ENCODE results near the gene ACTL10. TPM values are rescaled to one million over a fixed set of nuclear protein-coding genes. Genes with fewer than 3 reads are reported as not detected.

The ACTL10 gene
- total RNA-seq, 1 experiment from 2014 or later: 0.46 TPM

DNA sequence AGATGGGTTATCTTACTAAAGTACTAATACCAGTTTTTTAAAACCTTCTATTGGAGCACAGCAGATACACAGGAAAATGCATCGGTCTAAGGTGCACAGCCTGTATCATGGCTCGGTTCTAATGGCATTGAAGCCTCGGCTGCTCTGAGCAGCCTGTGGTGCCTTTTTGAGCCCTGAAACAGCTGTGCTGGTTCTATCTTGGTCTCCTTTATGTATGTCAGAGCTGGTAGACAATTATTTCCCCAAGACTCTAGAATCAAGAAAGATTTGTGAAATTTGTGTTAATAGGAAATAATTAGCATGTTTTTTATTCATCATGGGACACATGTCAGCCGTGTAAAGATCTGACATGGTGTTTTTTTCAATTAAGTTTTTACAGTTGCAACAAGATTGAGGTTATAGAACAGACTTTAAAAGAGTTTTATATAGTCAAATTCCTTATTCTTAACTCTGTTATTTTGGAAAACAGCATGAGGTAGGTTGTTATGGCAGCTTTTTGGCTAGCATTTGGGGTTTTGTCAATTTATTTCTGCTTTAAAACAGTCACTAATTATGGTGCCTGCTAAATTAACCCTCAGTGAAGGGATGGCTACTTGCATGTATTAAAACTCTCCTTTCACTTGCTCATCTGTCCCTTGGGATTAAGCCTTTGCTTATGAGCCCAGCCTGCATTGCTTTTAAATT, 44.9 kb upstream of the ACTL10 start:
- H4K91ac ChIP-seq (ENCODE audit: insufficient read length, low read depth, low read length): no peak overlapping the region

More for the DNA sequence above, 44.9 kb upstream of the ACTL10 start:
- Mint-ChIP-seq H3K36me3 (ENCODE audit: insufficient read depth in 1 of 3, low read depth in 3 of 3) (peaks cover 11 to 44% (median 28%) of the 10 kb centered on the region in 3 experiments; a peak in 6 of 7 replicates), H3K27ac (no peak overlapping the region; a peak in 1 of 7 replicates), H3K27me3 (ENCODE audit: low read depth) (no peaks in the 10 kb centered on the region), H3K9me3 (no peaks in the 10 kb centered on the region), H3K4me3 (no peak overlapping the region), H3K4me1 (peaks cover 0 to 3% of the 10 kb centered on the region in 2 experiments; a peak in 1 of 4 replicates)
- H3K9ac ChIP-seq (ENCODE audit: extremely low read depth, insufficient read length, low read length): no peak overlapping the region
- no peak overlapping the region for H2BK5ac ChIP-seq (ENCODE audit: insufficient read length, low read length)
- H3K23ac ChIP-seq (ENCODE audit: insufficient read length, low read depth, low read length): no peak overlapping the region
- H4K8ac ChIP-seq (replicated peaks; ENCODE audit: insufficient read length, low read depth, low read length): no peak overlapping the region
- H3K4ac ChIP-seq (ENCODE audit: low read depth, low read length): no peak overlapping the region
- H3K27ac ChIP-seq (ENCODE audit: insufficient read length, low read depth, low read length): no peak overlapping the region
- H2BK12ac ChIP-seq (ENCODE audit: insufficient read length, low read depth, low read length): no peak overlapping the region
- H3K9me3 ChIP-seq (ENCODE audit: control insufficient read depth, low read depth, low read length): no peaks in the 10 kb centered on the region
- H3K18ac ChIP-seq (ENCODE audit: insufficient read length, low read depth, low read length): no peak overlapping the region
- H2BK15ac ChIP-seq (ENCODE audit: low read depth, low read length): no peak overlapping the region
- H3K79me2 ChIP-seq (ENCODE audit: insufficient read depth, low read length): no peaks in the 10 kb centered on the region
- H3K79me1 ChIP-seq (ENCODE audit: insufficient read depth, low read depth, low read length, poor library complexity, severe bottlenecking): no peaks in the 10 kb centered on the region
- no peak overlapping the region for H2AFZ ChIP-seq (ENCODE audit: low read length)
- H3K27me3 ChIP-seq (ENCODE audit: insufficient read depth, low read length): no peaks in the 10 kb centered on the region
- no peak overlapping the region for H2BK20ac ChIP-seq (ENCODE audit: low read depth, low read length, poor library complexity, severe bottlenecking)
- H3T11ph ChIP-seq (ENCODE audit: low read length): no peak overlapping the region
- no peak for DNase-seq
- H2BK120ac ChIP-seq (ENCODE audit: low read depth, low read length, poor library complexity, severe bottlenecking): no peak overlapping the region
- no peak overlapping the region for H2AK5ac ChIP-seq (ENCODE audit: insufficient read length, low read length)
- no peaks in the 10 kb centered on the region for H3K4me1 ChIP-seq (ENCODE audit: insufficient read depth, low read length)
- no peak overlapping the region for H4K5ac ChIP-seq (ENCODE audit: insufficient read length, low read depth, low read length)
- no peaks in the 10 kb centered on the region for H4K20me1 ChIP-seq (ENCODE audit: control insufficient read depth, insufficient read depth, insufficient read length)
- no peaks in the 10 kb centered on the region for H3K23me2 ChIP-seq (ENCODE audit: insufficient read length, low read depth, low read length, poor library complexity, severe bottlenecking)
- H3K14ac ChIP-seq (ENCODE audit: insufficient read depth, low read length): no peak overlapping the region
- H3K4me2 ChIP-seq (ENCODE audit: insufficient read depth, insufficient read length, low read length): no peak overlapping the region
- no CpG with 5 or more reads among the region's 4 CpGs for WGBS (ENCODE audit: extremely low coverage, insufficient read length, low lambda C conversion rate)
- no peak for TF ChIP-seq CTCF (conservative IDR thresholded peaks at IDR 0.05)
- no peak overlapping the region for H3K56ac ChIP-seq (ENCODE audit: insufficient read length, low read depth, low read length)

All from H9 (cell line).